IMR-90 (cell line): Measurements from ENCODE around the gene GSTO1. TPM values are rescaled to one million over a fixed set of nuclear protein-coding genes. Genes with fewer than 3 reads are reported as not detected.

ENCODE experiments used
- ATAC-seq: fragments of 200-7000 bp; cut with Tn5 transposase; 2 replicates; pipeline ENCODE4 v1.9.1; 2020; ENCODE audit warnings: low read depth, mild to moderate bottlenecking, moderate library complexity
- BruUV-seq: library from RNA; stranded (reverse); fragments of 400-500 nt; replicated peaks from 2 replicates; lab custom pipeline; 2021; lab: Mats Ljungman, UMichigan
- CTCF ChIA-PET: fragments of 300-600 bp; formaldehyde crosslinking; extraction: SDS; loops from one replicate; lab custom pipeline; 2021; ENCODE audit warnings: antibody characterized with exemption; lab: Yijun Ruan, JAX
- POLR2A ChIA-PET: fragments of 300-600 bp; sonication (Branson Sonifier 250); formaldehyde crosslinking; loops from one replicate; lab custom pipeline; 2022; ENCODE audit warnings: antibody characterized with exemption; ENCODE audit not compliant: unreplicated experiment; lab: Charles Lee
- DNase-seq: peaks from one replicate; pipeline ENCODE4 v3.0.0; 2013
- H2AFZ ChIP-seq: replicated peaks from 2 replicates; pipeline ENCODE3; 2013; ENCODE audit warnings: low read length, mild to moderate bottlenecking; ENCODE audit not compliant: poor library complexity
- H2AK5ac ChIP-seq: 2 replicates; pipeline ENCODE4 v1.6.1; 2013; ENCODE audit warnings: low read depth, low read length, inconsistent platforms
- H2AK9ac ChIP-seq: replicated peaks from 2 replicates; pipeline ENCODE3; 2013; ENCODE audit warnings: mild to moderate bottlenecking, low read depth, low read length, moderate library complexity; ENCODE audit not compliant: poor library complexity
- H2BK120ac ChIP-seq: 2 replicates; pipeline ENCODE4 v1.6.1; 2013; ENCODE audit warnings: low read depth, low read length, inconsistent platforms
- H2BK15ac ChIP-seq: 3 replicates; pipeline ENCODE4 v1.6.1; 2013; ENCODE audit warnings: low read depth, low read length, inconsistent platforms
- H2BK20ac ChIP-seq: 2 replicates; pipeline ENCODE4 v1.6.1; 2013; ENCODE audit warnings: low read depth, mild to moderate bottlenecking, inconsistent platforms, low read length, moderate library complexity
- H2BK5ac ChIP-seq: 2 replicates; pipeline ENCODE4 v1.6.1; 2013; ENCODE audit warnings: mild to moderate bottlenecking, low read depth, low read length, inconsistent platforms; ENCODE audit not compliant: poor library complexity, severe bottlenecking
- H3K14ac ChIP-seq: replicated peaks from 2 replicates; pipeline ENCODE4 v1.6.1; 2013; ENCODE audit warnings: low read depth, low read length, inconsistent platforms
- H3K18ac ChIP-seq: 2 replicates; pipeline ENCODE4 v1.6.1; 2013; ENCODE audit warnings: low read depth, low read length, control low read depth
- H3K23ac ChIP-seq: 2 replicates; pipeline ENCODE4 v1.6.1; 2013; ENCODE audit warnings: low read depth, low read length, inconsistent platforms
- H3K27ac ChIP-seq: 2 replicates; pipeline ENCODE4 v1.5.1; 2013; ENCODE audit warnings: mild to moderate bottlenecking, control low read depth, low read length; ENCODE audit not compliant: insufficient read depth
- H3K27me3 ChIP-seq: 2 replicates; pipeline ENCODE4 v1.6.1; 2013; ENCODE audit warnings: low read length; ENCODE audit not compliant: control insufficient read depth, insufficient read depth
- H3K36me3 ChIP-seq: 2 replicates; pipeline ENCODE4 v1.6.1; 2013; ENCODE audit warnings: low read length, mixed read lengths; ENCODE audit not compliant: control insufficient read depth, insufficient read depth
- H3K4ac ChIP-seq: 2 replicates; pipeline ENCODE4 v1.6.1; 2013; ENCODE audit warnings: low read depth, low read length, inconsistent platforms
- H3K4me1 ChIP-seq: 2 replicates; pipeline ENCODE4 v1.6.1; 2013; ENCODE audit warnings: low read length, mixed read lengths; ENCODE audit not compliant: control insufficient read depth, insufficient read depth
- H3K4me2 ChIP-seq: 2 replicates; pipeline ENCODE4 v1.6.1; 2013; ENCODE audit warnings: low read depth, mild to moderate bottlenecking, control low read depth, low read length, moderate library complexity
- H3K4me3 ChIP-seq: 2 replicates; pipeline ENCODE4 v1.5.1; 2013; ENCODE audit warnings: low read depth, mild to moderate bottlenecking, control low read depth, low read length, moderate library complexity; ENCODE audit not compliant: insufficient read depth
- H3K56ac ChIP-seq: 2 replicates; pipeline ENCODE4 v1.6.1; 2013; ENCODE audit warnings: low read length, inconsistent platforms; ENCODE audit not compliant: insufficient read depth; ENCODE audit errors: extremely low read depth
- H3K79me1 ChIP-seq, 2 experiments: 2 replicates each; pipeline ENCODE4 v1.6.1; 2013; ENCODE audit warnings: low read length in 2 of 2, inconsistent platforms in 1 of 2, low read depth in 1 of 2
- H3K9ac ChIP-seq: 2 replicates; pipeline ENCODE4 v1.6.1; 2013; ENCODE audit warnings: low read depth, low read length, control low read depth
- H3K9me1 ChIP-seq: 2 replicates; pipeline ENCODE4 v1.6.1; 2013; ENCODE audit warnings: low read length, inconsistent platforms; ENCODE audit not compliant: insufficient read depth
- H3K9me3 ChIP-seq: 2 replicates; pipeline ENCODE4 v1.6.1; 2013; ENCODE audit warnings: low read length; ENCODE audit not compliant: control insufficient read depth, insufficient read depth
- H4K20me1 ChIP-seq: 2 replicates; pipeline ENCODE4 v1.6.1; 2013; ENCODE audit warnings: low read length, inconsistent platforms; ENCODE audit not compliant: insufficient read depth
- H4K5ac ChIP-seq: 2 replicates; pipeline ENCODE4 v1.6.1; 2013; ENCODE audit warnings: mild to moderate bottlenecking, low read depth, low read length, control low read depth
- H4K8ac ChIP-seq, 2 experiments: 2 replicates each; pipeline ENCODE4 v1.6.1; 2013; ENCODE audit warnings: low read depth in 2 of 2, low read length in 2 of 2, control low read depth in 1 of 2, inconsistent platforms in 1 of 2
- H4K91ac ChIP-seq: 2 replicates; pipeline ENCODE4 v1.6.1; 2013; ENCODE audit warnings: low read depth, low read length, inconsistent platforms; ENCODE audit not compliant: insufficient read depth
- CEBPB ChIP-seq: IDR thresholded peaks from 2 replicates; pipeline ENCODE4 v1.6.1; 2012; ENCODE audit warnings: low read depth, low read length, improper control_type of control experiment
- SMC3 ChIP-seq: fragments of 150-350 bp; IDR thresholded peaks from 2 replicates; pipeline ENCODE4 v1.6.1; 2016; ENCODE audit warnings: low read depth, mild to moderate bottlenecking, antibody characterized with exemption, low read length, moderate library complexity
- WGBS, 2 experiments: methylation state at CpG; one replicate each; pipeline versions ENCODE4 v1.1.5 to v1.1.7; 2013; ENCODE audit warnings: missing lambda C conversion rate in 2 of 2; ENCODE audit not compliant: insufficient read length in 1 of 2; ENCODE audit errors: extremely low coverage in 2 of 2; 5-methylcytosine and 5-hydroxymethylcytosine counted together
- dilution Hi-C: fragments of 300-500 bp; cut with HindIII; formaldehyde crosslinking; loops from one replicate; pipeline ENCODE4 v1.14.3; 2018; ENCODE audit warnings: low sequenced_read_pairs; ENCODE audit not compliant: unreplicated experiment
- in situ Hi-C: fragments of 300-500 bp; cut with MboI; formaldehyde crosslinking; loops from 3 replicates; pipeline ENCODE4 v1.14.3; 2019; ENCODE audit warnings: low sequenced_read_pairs, inconsistent platforms, mixed read lengths
- intact Hi-C: fragments of 100-400 bp; cut with micrococcal nuclease; formaldehyde crosslinking; loops from 2 replicates; pipeline ENCODE4 v1.10.0; 2022
- polyA plus RNA-seq, 3 experiments: library from polyadenylated mRNA; depleted of rRNA; stranded (reverse); fragments of >200 nt; gene quantifications; 2 replicates each; pipeline ENCODE4 v1.2.3, GENCODE V29; 2012; ENCODE audit warnings: low replicate concordance in 1 of 3
- total RNA-seq: library from RNA; depleted of rRNA; stranded (reverse); fragments of >200 nt; gene quantifications from 2 replicates; pipeline ENCODE4 v1.2.3, GENCODE V29; 2012
- TF ChIP-seq, protein P1 (sequence below): fragments of 150-350 bp; IDR thresholded peaks from 2 replicates; pipeline ENCODE4 v1.6.1; 2016; ENCODE audit warnings: low read depth, mild to moderate bottlenecking, low read length, moderate library complexity, borderline replicate concordance

GSTO1 gene
- total and polyA plus RNA-seq, 2 of the 4 experiments (the other 2 are of a cell fraction), result 186 to 258 TPM

DNA sequence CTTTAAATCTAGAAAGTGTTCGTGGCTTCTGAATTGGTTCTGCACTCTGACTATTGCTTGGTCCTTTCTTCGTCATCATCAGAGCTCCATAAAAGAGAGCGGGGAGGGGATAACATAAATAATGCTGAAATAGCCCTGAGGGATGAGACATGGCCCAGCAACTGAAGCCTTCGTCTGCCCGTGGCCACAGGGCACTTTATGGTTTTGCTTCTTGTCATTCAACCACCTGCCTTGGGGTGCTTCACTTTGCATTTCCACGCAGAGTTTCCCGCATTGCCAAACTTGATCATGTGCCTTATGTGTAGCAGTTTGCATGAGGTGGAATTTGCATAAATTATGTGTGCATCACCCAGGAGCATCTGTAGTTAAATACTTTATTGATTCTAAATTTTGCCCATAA is 30.2 kb downstream of the GSTO1 start:
- no peak overlapping the region for H2AK5ac ChIP-seq
- H3K9ac ChIP-seq, result no peak overlapping the region
- no peak overlapping the region for H2BK120ac ChIP-seq
- H3K4me3 ChIP-seq, result no peak overlapping the region
- H3K18ac ChIP-seq, result no peak overlapping the region
- H2AK9ac ChIP-seq, result peak overlapping the region; percentile 37
- H3K9me1 ChIP-seq, result no peaks in the 10 kb centered on the region
- no peak overlapping the region for H2BK20ac ChIP-seq
- no peak overlapping the region for H2AFZ ChIP-seq
- no peaks in the 10 kb centered on the region for H4K20me1 ChIP-seq
- no peak overlapping the region for H2BK5ac ChIP-seq
- no TSS peak for BruUV-seq
- no peak overlapping the region for H3K4ac ChIP-seq
- ChIA-PET POLR2A (no interaction called here), CTCF (no interaction called here)
- dilution Hi-C loops (no loop called here), intact Hi-C loops (no loop called here), in situ Hi-C loops (no loop called here)
- no peak overlapping the region for H3K56ac ChIP-seq
- H4K5ac ChIP-seq, result no peak overlapping the region
- no peak for DNase-seq
- WGBS, 2 experiments, result 90% methylated on average over 2 of the region's 7 CpGs; no CpG with 5 or more reads in 1 of the 2 experiments
- H4K91ac ChIP-seq, result no peak overlapping the region
- no peak for ATAC-seq
- TF ChIP-seq, protein P1, sequence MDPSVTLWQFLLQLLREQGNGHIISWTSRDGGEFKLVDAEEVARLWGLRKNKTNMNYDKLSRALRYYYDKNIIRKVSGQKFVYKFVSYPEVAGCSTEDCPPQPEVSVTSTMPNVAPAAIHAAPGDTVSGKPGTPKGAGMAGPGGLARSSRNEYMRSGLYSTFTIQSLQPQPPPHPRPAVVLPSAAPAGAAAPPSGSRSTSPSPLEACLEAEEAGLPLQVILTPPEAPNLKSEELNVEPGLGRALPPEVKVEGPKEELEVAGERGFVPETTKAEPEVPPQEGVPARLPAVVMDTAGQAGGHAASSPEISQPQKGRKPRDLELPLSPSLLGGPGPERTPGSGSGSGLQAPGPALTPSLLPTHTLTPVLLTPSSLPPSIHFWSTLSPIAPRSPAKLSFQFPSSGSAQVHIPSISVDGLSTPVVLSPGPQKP, result no peak
- TF ChIP-seq CEBPB, result no peak
- TF ChIP-seq SMC3, result no peak
- no peak overlapping the region for H4K8ac ChIP-seq
- H3K27ac ChIP-seq, result no peak overlapping the region
- no peak overlapping the region for H3K4me2 ChIP-seq
- no peaks in the 10 kb centered on the region for H3K27me3 ChIP-seq
- H3K9me3 ChIP-seq, result no peaks in the 10 kb centered on the region
- H3K4me1 ChIP-seq, result no peaks in the 10 kb centered on the region; the same call in 1 of the 2 replicates
- H3K23ac ChIP-seq, result no peak overlapping the region
- no peaks in the 10 kb centered on the region for H3K36me3 ChIP-seq
- no peaks in the 10 kb centered on the region for H3K79me1 ChIP-seq
- no peak overlapping the region for H3K14ac ChIP-seq
- no peak overlapping the region for H2BK15ac ChIP-seq
